Endothelial cell of umbilical vein (primary cell): ENCODE measurements around the gene HTR3D. TPM values are rescaled to one million over a fixed set of nuclear protein-coding genes. Genes with fewer than 3 reads are reported as not detected.

ENCODE experiments used
- BruUV-seq: library from RNA; stranded (reverse); fragments of 400-500 nt; replicated peaks from 2 replicates; lab custom pipeline; 2021; lab: Mats Ljungman, UMichigan
- CTCF ChIA-PET: fragments of 300-600, 350-600 bp; sonication (Branson Sonifier 250); formaldehyde crosslinking; loops from one replicate; lab custom pipeline; 2021; ENCODE audit warnings: antibody characterized with exemption, inconsistent platforms; lab: Charles Lee
- POLR2A ChIA-PET: fragments of 300-600, 350-600 bp; sonication (Branson Sonifier 250); formaldehyde crosslinking; loops from one replicate; lab custom pipeline; 2021; ENCODE audit warnings: antibody characterized with exemption, inconsistent platforms; lab: Charles Lee
- DNase-seq: peaks from one replicate; pipeline ENCODE4 v3.0.0-alpha.2; 2011; ENCODE audit warnings: low read depth, low spot score
- FAIRE-seq: peaks from 2 replicates; lab custom pipeline; 2011; peaks lifted over from hg19 to GRCh38; lab: Jason Lieb, UNC
- H2AFZ ChIP-seq: 2 replicates; pipeline ENCODE4 v1.6.0; 2012; ENCODE audit warnings: low read depth, low read length, control low read depth, inconsistent platforms
- H3K27ac ChIP-seq: 2 replicates; pipeline ENCODE4 v1.5.1; 2011; ENCODE audit warnings: low read depth, mild to moderate bottlenecking, control low read depth, low read length, moderate library complexity; ENCODE audit not compliant: insufficient read depth
- H3K27me3 ChIP-seq, 2 experiments: 2 replicates each; pipeline versions ENCODE4 v1.6.0 to v1.6.1; 2011; ENCODE audit warnings: low read length in 2 of 2, mixed read lengths in 1 of 2; ENCODE audit not compliant: control insufficient read depth in 2 of 2, insufficient read depth in 2 of 2
- H3K36me3 ChIP-seq, 2 experiments: 2 replicates in 1 of 2; 3 replicates in 1 of 2; pipeline ENCODE4 v1.5.1; 2011; ENCODE audit warnings: low read length in 2 of 2, mild to moderate bottlenecking in 1 of 2, moderate library complexity in 1 of 2; ENCODE audit not compliant: control insufficient read depth in 2 of 2, insufficient read depth in 2 of 2; ENCODE audit errors: extremely low read depth in 1 of 2
- H3K4me1 ChIP-seq: 3 replicates; pipeline ENCODE4 v1.5.1; 2011; ENCODE audit warnings: mild to moderate bottlenecking, low read length; ENCODE audit not compliant: control insufficient read depth, insufficient read depth; ENCODE audit errors: extremely low read depth
- H3K4me2 ChIP-seq: 2 replicates; pipeline ENCODE4 v1.6.1; 2011; ENCODE audit warnings: low read length, control low read depth, mixed read lengths; ENCODE audit not compliant: insufficient read depth
- H3K4me3 ChIP-seq, 3 experiments: fragments of 200-600 bp in 1 of 3; sonication (generic), shearing (Covaris generic) in 1 of 3; replicated peaks in 1 of 3; 2 replicates each; pipeline ENCODE4 v1.5.1; 2011 to 2016; ENCODE audit warnings: control low read depth in 3 of 3, low read length in 3 of 3, mild to moderate bottlenecking in 2 of 3, inconsistent platforms in 1 of 3, low read depth in 1 of 3, moderate library complexity in 1 of 3; ENCODE audit not compliant: insufficient read depth in 1 of 3
- H3K79me2 ChIP-seq: 2 replicates; pipeline ENCODE4 v1.6.0; 2012; ENCODE audit warnings: low read length, inconsistent platforms; ENCODE audit not compliant: control insufficient read depth, insufficient read depth
- H3K9ac ChIP-seq: replicated peaks from 2 replicates; pipeline ENCODE3; 2011; ENCODE audit warnings: low read length, control low read depth; ENCODE audit not compliant: insufficient read depth; ENCODE audit errors: extremely low read depth
- H3K9me1 ChIP-seq: replicated peaks from 3 replicates; pipeline ENCODE4 v1.6.0; 2011; ENCODE audit warnings: mild to moderate bottlenecking, low read length; ENCODE audit not compliant: control insufficient read depth, insufficient read depth; ENCODE audit errors: extremely low read depth
- H3K9me3 ChIP-seq: replicated peaks from 2 replicates; pipeline ENCODE4 v1.5.1; 2012; ENCODE audit warnings: low read length, inconsistent platforms; ENCODE audit not compliant: control insufficient read depth, insufficient read depth
- H4K20me1 ChIP-seq: replicated peaks from 2 replicates; pipeline ENCODE3; 2011; ENCODE audit warnings: mild to moderate bottlenecking, low read length; ENCODE audit not compliant: control insufficient read depth, insufficient read depth; ENCODE audit errors: extremely low read depth
- CTCF ChIP-seq, 2 donors: IDR thresholded peaks; 1 replicate in 1 of 2; 2 replicates in 1 of 2; pipeline ENCODE4 v1.5.1; 2011; ENCODE audit warnings: low read length in 2 of 2, mild to moderate bottlenecking in 2 of 2, moderate library complexity in 2 of 2, control low read depth in 1 of 2, inconsistent platforms in 1 of 2, low read depth in 1 of 2; ENCODE audit not compliant: insufficient read depth in 1 of 2; ENCODE audit errors: extremely low read depth in 1 of 2
- EZH2 ChIP-seq: IDR thresholded peaks from 2 replicates; pipeline ENCODE4 v1.6.1; 2012; ENCODE audit warnings: borderline replicate concordance, low read depth, mild to moderate bottlenecking, moderate library complexity, low read length, inconsistent platforms; ENCODE audit not compliant: severe bottlenecking
- FOS ChIP-seq: IDR thresholded peaks from 2 replicates; pipeline ENCODE4 v1.6.1; 2011; ENCODE audit warnings: mild to moderate bottlenecking, low read length, moderate library complexity, borderline replicate concordance; ENCODE audit not compliant: insufficient read depth
- GATA2 ChIP-seq: IDR thresholded peaks from 2 replicates; pipeline ENCODE4 v1.7.0; 2011; ENCODE audit warnings: low read depth, mild to moderate bottlenecking, moderate library complexity, mixed read lengths, low read length; ENCODE audit not compliant: insufficient read length, insufficient read depth
- JUN ChIP-seq: IDR thresholded peaks from 2 replicates; pipeline ENCODE4 v1.6.1; 2011; ENCODE audit warnings: borderline replicate concordance, low read depth; ENCODE audit not compliant: insufficient read length, insufficient read depth
- MAX ChIP-seq: IDR thresholded peaks from 2 replicates; pipeline ENCODE4 v1.6.1; 2011; ENCODE audit not compliant: insufficient read depth, insufficient read length
- MYC ChIP-seq: IDR thresholded peaks from one replicate; pipeline ENCODE4 v1.6.1; 2011; ENCODE audit warnings: mild to moderate bottlenecking, low read depth, low read length
- POLR2A ChIP-seq: IDR thresholded peaks from 2 replicates; pipeline ENCODE4 v1.6.1; 2012; ENCODE audit warnings: low read depth, mild to moderate bottlenecking, control low read depth, low read length
- POLR2AphosphoS5 ChIP-seq: IDR thresholded peaks from 2 replicates; pipeline ENCODE4 v1.6.1; 2012; ENCODE audit warnings: low read depth, mild to moderate bottlenecking, control low read depth, low read length, moderate library complexity; ENCODE audit not compliant: insufficient read depth
- dilution Hi-C: fragments of 300-500 bp; cut with MboI; formaldehyde crosslinking; loops from one replicate; pipeline ENCODE4 v1.15.0; 2019; ENCODE audit warnings: low sequenced_read_pairs; ENCODE audit not compliant: extremely low pct_ligation_motif_present
- intact Hi-C: fragments of 100-400 bp; cut with micrococcal nuclease; formaldehyde crosslinking; loops from one replicate; pipeline ENCODE4 v1.10.0; 2022
- polyA plus RNA-seq, 4 experiments: library from polyadenylated mRNA; depleted of rRNA in 3 of 4; stranded (reverse) in 3 of 4; unstranded in 1 of 4; fragments of >200 nt; gene quantifications; 2 replicates each; pipeline versions ENCODE4 v1.2.1 to v1.2.3, GENCODE V29; 2011 to 2012; ENCODE audit warnings: missing spikeins in 1 of 4
- total RNA-seq: library from RNA; stranded (reverse); gene quantifications from 2 replicates; pipeline ENCODE4 v1.2.3, GENCODE V29; 2021

The HTR3D gene
- total and polyA plus RNA-seq, 2 donors (not counting 3 experiments of a cell fraction or from before 2014, with no cell fraction given): not detected

- no peak overlapping the region for H3K4me2 ChIP-seq
- intact Hi-C loops: no loop called here
- CTCF ChIA-PET: interaction anchor here (0.7 to 1.1 kb wide), 5 partner anchors 8 to 108 kb away, joined by 3 to 5 read pairs (median 3); partner anchors contain the start of gene ABCC5
These were observed 28.2 kb upstream of the HTR3D start for GRCh38 chr3:184003187-184003967.

More at GRCh38 chr3:184003187-184003967, 28.2 kb upstream of the HTR3D start:
- no TSS peak for BruUV-seq
- H3K9me1 ChIP-seq: no peaks in the 10 kb centered on the region
- no peak overlapping the region for H3K27ac ChIP-seq
- H2AFZ ChIP-seq: no peak overlapping the region
- H3K4me3 ChIP-seq: no peak overlapping the region
- POLR2A ChIA-PET: interaction anchor here (0.6 kb wide), 1 partner anchor 529 kb away, joined by 3 read pairs; no protein-coding TSS in a partner anchor
- H3K79me2 ChIP-seq: no peaks in the 10 kb centered on the region
- DNase-seq: peak; percentile 66
- no peaks in the 10 kb centered on the region for H4K20me1 ChIP-seq
- H3K9ac ChIP-seq: no peak overlapping the region
- peaks cover 15% of the 10 kb centered on the region for H3K4me1 ChIP-seq
- dilution Hi-C loops: no loop called here
- no peaks in the 10 kb centered on the region for H3K36me3 ChIP-seq
- TF ChIP-seq MYC (no peak), MAX (no peak), JUN (no peak), EZH2 (no peak), GATA2 (no peak), POLR2AphosphoS5 (no peak), FOS (no peak), CTCF (IDR thresholded peaks at IDR 0.05; ENCODE audit: extremely low read depth in 1 of 2, insufficient read depth in 1 of 2, low read depth in 1 of 2, low read length in 2 of 2) (no peak), POLR2A (no peak)
- FAIRE-seq: no peak
- H3K27me3 ChIP-seq: no peaks in the 10 kb centered on the region
- H3K9me3 ChIP-seq: no peaks in the 10 kb centered on the region
